Panc1 (cell line): Measurements from ENCODE around the gene GLB1L. TPM values are rescaled to one million over a fixed set of nuclear protein-coding genes. Genes with fewer than 3 reads are reported as not detected.

ENCODE experiments used
- ATAC-seq: fragments of 200-7000 bp; cut with Tn5 transposase; 2 replicates; pipeline ENCODE4 v1.9.1; 2020; ENCODE audit warnings: mild to moderate bottlenecking, moderate library complexity
- BruUV-seq: library from RNA; stranded (reverse); fragments of 400-500 nt; replicated peaks from 2 replicates; lab custom pipeline; 2021; lab: Mats Ljungman, UMichigan
- CTCF ChIA-PET: fragments of 300-600 bp; sonication (Branson Sonifier 250); formaldehyde crosslinking; loops from one replicate; lab custom pipeline; 2022; ENCODE audit warnings: antibody characterized with exemption; lab: Charles Lee
- POLR2A ChIA-PET: fragments of 300-600 bp; sonication (Branson Sonifier 250); formaldehyde crosslinking; loops from one replicate; lab custom pipeline; 2022; ENCODE audit warnings: antibody characterized with exemption; lab: Charles Lee
- DNase-seq: peaks from one replicate; pipeline ENCODE4 v3.0.0-alpha.2; 2010; ENCODE audit warnings: low read depth, low spot score
- H3K27ac ChIP-seq: 2 replicates; pipeline ENCODE4 v1.5.1; 2011; ENCODE audit warnings: mild to moderate bottlenecking, low read length, inconsistent platforms
- H3K27me3 ChIP-seq: fragments of 200-500 bp; sonication (Bioruptor generic); 2 replicates; pipeline ENCODE4 v1.6.0; 2014; ENCODE audit warnings: low read length, inconsistent platforms; ENCODE audit not compliant: control insufficient read depth, insufficient read depth
- H3K36me3 ChIP-seq: fragments of 200-500 bp; sonication (Bioruptor generic); 2 replicates; pipeline ENCODE4 v1.5.1; 2014; ENCODE audit warnings: inconsistent platforms, mild to moderate bottlenecking, low read length, moderate library complexity; ENCODE audit not compliant: control insufficient read depth, insufficient read depth
- H3K4me1 ChIP-seq: 2 replicates; pipeline ENCODE4 v1.5.1; 2011; ENCODE audit warnings: inconsistent platforms, mild to moderate bottlenecking, low read length, moderate library complexity; ENCODE audit not compliant: control insufficient read depth, insufficient read depth
- H3K4me3 ChIP-seq, 2 experiments: 2 replicates each; pipeline ENCODE4 v1.5.1; 2011 to 2012; ENCODE audit warnings: low read depth in 2 of 2, low read length in 2 of 2, mild to moderate bottlenecking in 2 of 2, inconsistent platforms in 1 of 2, moderate library complexity in 1 of 2
- H3K9me3 ChIP-seq: fragments of 200-500 bp; sonication (Bioruptor generic); 2 replicates; pipeline ENCODE4 v1.5.1; 2014; ENCODE audit warnings: low read depth, mild to moderate bottlenecking, inconsistent platforms, low read length, moderate library complexity; ENCODE audit not compliant: control insufficient read depth, insufficient read depth
- POLR2AphosphoS5 ChIP-seq: IDR thresholded peaks from 2 replicates; pipeline ENCODE4 v1.6.1; 2012; ENCODE audit warnings: mild to moderate bottlenecking, low read depth, low read length, moderate library complexity
- SIN3A ChIP-seq: IDR thresholded peaks from 2 replicates; pipeline ENCODE4 v1.6.1; 2012; ENCODE audit warnings: low read depth, mild to moderate bottlenecking, low read length, moderate library complexity, borderline replicate concordance; ENCODE audit not compliant: insufficient read depth
- TCF7L2 ChIP-seq: IDR thresholded peaks from 2 replicates; pipeline ENCODE4 v1.6.1; 2011; ENCODE audit warnings: mild to moderate bottlenecking, low read depth, low read length, inconsistent platforms
- in situ Hi-C: cut with HindIII; loops from 2 replicates; pipeline ENCODE4 v1.10.0; 2016; ENCODE audit warnings: low sequenced_read_pairs, low pct_unique_long_range_greater_than_20kb
- intact Hi-C: fragments of 100-400 bp; cut with micrococcal nuclease; formaldehyde crosslinking; loops from one replicate; pipeline ENCODE4 v1.10.0; 2022; ENCODE audit not compliant: unreplicated experiment
- total RNA-seq: library from RNA; stranded (reverse); gene quantifications from one replicate; pipeline ENCODE4 v1.2.1, GENCODE V29; 2021; ENCODE audit not compliant: unreplicated experiment
- TF ChIP-seq, protein P1 (sequence below), 2 experiments: IDR thresholded peaks; 2 replicates each; pipeline ENCODE4 v1.6.1; 2011 to 2012; ENCODE audit warnings: low read depth in 2 of 2, control low read depth in 1 of 2, low read length in 1 of 2, mild to moderate bottlenecking in 1 of 2, moderate library complexity in 1 of 2; ENCODE audit not compliant: insufficient read depth in 1 of 2
- TF ChIP-seq, protein P2 (sequence below): fragments of 450-650 bp; IDR thresholded peaks from 2 replicates; pipeline ENCODE4 v1.5.1; 2017; ENCODE audit warnings: mild to moderate bottlenecking

Gene GLB1L
- total RNA-seq, 1 experiment from 2014 or later, result 8.1 TPM

GRCh38 chr2:219218732-219219701 lies 26.2 kb downstream of the GLB1L start, which contains the start of gene ABCB6:
Gene ABCB6 (minus strand): TSS chr2:219218958. CDS start chr2:219218673, 285 bp downstream.
- Histone ChIP-seq H3K36me3 (0 out of 2 replicates have a peak, but pooled peaks cover 2% of the 10 kb centered on the region), H3K4me3 (peak within 1 kb of the TSS; percentile 59 to 67), H3K27ac (peak within 1 kb of the TSS; percentile 77), H3K9me3 (no peaks in the 10 kb centered on the region), H3K27me3 (no peaks in the 10 kb centered on the region), H3K4me1 (peaks cover 10% of the 10 kb centered on the region)
- POLR2A ChIA-PET, result interaction anchor here (0.6 kb wide), 1 partner anchor 29 kb away, joined by 3 read pairs; no protein-coding TSS in a partner anchor
- DNase-seq, result peak; percentile 52
- in situ Hi-C loops (no loop called here), intact Hi-C loops (loop anchor here (10.0 kb wide), 1 partner anchor 54 kb away; the partner anchor contains the start of gene NHEJ1)
- BruUV-seq, result no TSS peak
- peak; percentile 83 for ATAC-seq
- CTCF ChIA-PET, result no interaction called here
- TF ChIP-seq, protein P1, sequence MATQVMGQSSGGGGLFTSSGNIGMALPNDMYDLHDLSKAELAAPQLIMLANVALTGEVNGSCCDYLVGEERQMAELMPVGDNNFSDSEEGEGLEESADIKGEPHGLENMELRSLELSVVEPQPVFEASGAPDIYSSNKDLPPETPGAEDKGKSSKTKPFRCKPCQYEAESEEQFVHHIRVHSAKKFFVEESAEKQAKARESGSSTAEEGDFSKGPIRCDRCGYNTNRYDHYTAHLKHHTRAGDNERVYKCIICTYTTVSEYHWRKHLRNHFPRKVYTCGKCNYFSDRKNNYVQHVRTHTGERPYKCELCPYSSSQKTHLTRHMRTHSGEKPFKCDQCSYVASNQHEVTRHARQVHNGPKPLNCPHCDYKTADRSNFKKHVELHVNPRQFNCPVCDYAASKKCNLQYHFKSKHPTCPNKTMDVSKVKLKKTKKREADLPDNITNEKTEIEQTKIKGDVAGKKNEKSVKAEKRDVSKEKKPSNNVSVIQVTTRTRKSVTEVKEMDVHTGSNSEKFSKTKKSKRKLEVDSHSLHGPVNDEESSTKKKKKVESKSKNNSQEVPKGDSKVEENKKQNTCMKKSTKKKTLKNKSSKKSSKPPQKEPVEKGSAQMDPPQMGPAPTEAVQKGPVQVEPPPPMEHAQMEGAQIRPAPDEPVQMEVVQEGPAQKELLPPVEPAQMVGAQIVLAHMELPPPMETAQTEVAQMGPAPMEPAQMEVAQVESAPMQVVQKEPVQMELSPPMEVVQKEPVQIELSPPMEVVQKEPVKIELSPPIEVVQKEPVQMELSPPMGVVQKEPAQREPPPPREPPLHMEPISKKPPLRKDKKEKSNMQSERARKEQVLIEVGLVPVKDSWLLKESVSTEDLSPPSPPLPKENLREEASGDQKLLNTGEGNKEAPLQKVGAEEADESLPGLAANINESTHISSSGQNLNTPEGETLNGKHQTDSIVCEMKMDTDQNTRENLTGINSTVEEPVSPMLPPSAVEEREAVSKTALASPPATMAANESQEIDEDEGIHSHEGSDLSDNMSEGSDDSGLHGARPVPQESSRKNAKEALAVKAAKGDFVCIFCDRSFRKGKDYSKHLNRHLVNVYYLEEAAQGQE (IDR thresholded peaks at IDR 0.05; ENCODE audit: insufficient read depth in 1 of 2, low read depth in 2 of 2, low read length in 1 of 2), result no peak; a peak in 1 of 4 replicates
- TF ChIP-seq POLR2AphosphoS5, result peak; percentile 82
- TF ChIP-seq, protein P2, sequence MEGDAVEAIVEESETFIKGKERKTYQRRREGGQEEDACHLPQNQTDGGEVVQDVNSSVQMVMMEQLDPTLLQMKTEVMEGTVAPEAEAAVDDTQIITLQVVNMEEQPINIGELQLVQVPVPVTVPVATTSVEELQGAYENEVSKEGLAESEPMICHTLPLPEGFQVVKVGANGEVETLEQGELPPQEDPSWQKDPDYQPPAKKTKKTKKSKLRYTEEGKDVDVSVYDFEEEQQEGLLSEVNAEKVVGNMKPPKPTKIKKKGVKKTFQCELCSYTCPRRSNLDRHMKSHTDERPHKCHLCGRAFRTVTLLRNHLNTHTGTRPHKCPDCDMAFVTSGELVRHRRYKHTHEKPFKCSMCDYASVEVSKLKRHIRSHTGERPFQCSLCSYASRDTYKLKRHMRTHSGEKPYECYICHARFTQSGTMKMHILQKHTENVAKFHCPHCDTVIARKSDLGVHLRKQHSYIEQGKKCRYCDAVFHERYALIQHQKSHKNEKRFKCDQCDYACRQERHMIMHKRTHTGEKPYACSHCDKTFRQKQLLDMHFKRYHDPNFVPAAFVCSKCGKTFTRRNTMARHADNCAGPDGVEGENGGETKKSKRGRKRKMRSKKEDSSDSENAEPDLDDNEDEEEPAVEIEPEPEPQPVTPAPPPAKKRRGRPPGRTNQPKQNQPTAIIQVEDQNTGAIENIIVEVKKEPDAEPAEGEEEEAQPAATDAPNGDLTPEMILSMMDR, result no peak

- ChIA-PET POLR2A (no interaction called here), CTCF (interaction anchor here (0.8 kb wide), 1 partner anchor 31 kb away, joined by 6 read pairs; no protein-coding TSS in a partner anchor)
- Histone ChIP-seq H3K4me3 (peak overlapping the region; percentile 59 to 67), H3K36me3 (0 out of 2 replicates have a peak, but pooled peaks cover 2% of the 10 kb centered on the region), H3K9me3 (no peaks in the 10 kb centered on the region), H3K4me1 (peaks cover 10% of the 10 kb centered on the region), H3K27me3 (no peaks in the 10 kb centered on the region), H3K27ac (peak overlapping the region; percentile 77)
- ATAC-seq (peak; percentile 89), DNase-seq (no peak)
- in situ Hi-C loops (no loop called here), intact Hi-C loops (loop anchor here (10.0 kb wide), 1 partner anchor 53 kb away; the partner anchor contains the start of gene NHEJ1)
- BruUV-seq, result no TSS peak
- 0 out of 2 replicates have a peak, but pooled peaks have one; percentile 63 for TF ChIP-seq SIN3A
- TF ChIP-seq, protein P1 (IDR thresholded peaks at IDR 0.05; ENCODE audit: insufficient read depth in 1 of 2, low read depth in 2 of 2, low read length in 1 of 2), result peak; percentile 89 to 91
- TF ChIP-seq TCF7L2, result no peak
Observed at GRCh38 chr2:219218217-219218731, 27.0 kb downstream of the GLB1L start.
